H1 (cell line): ENCODE data around the gene RBMS2. TPM values are rescaled to one million over a fixed set of nuclear protein-coding genes. Genes with fewer than 3 reads are reported as not detected.

Source experiments
- CTCF ChIA-PET: fragments of 300-600 bp; sonication (Branson Sonifier 250); formaldehyde crosslinking; loops from one replicate; lab custom pipeline; 2021; ENCODE audit not compliant: partially characterized antibody; lab: Charles Lee
- POLR2A ChIA-PET: fragments of 300-600 bp; sonication (Branson Sonifier 250); formaldehyde crosslinking; loops from one replicate; lab custom pipeline; 2021; ENCODE audit warnings: inconsistent platforms; ENCODE audit not compliant: partially characterized antibody; lab: Charles Lee
- DNase-seq, 2 experiments: peaks; one replicate each; pipeline versions ENCODE4 v3.0.0 to v3.0.0-alpha.2; 2010 to 2022; ENCODE audit warnings: low spot score in 2 of 2, low read depth in 1 of 2, mixed read lengths in 1 of 2
- FAIRE-seq: peaks from 2 replicates; lab custom pipeline; 2011; peaks lifted over from hg19 to GRCh38; lab: Jason Lieb, UNC
- H2AFZ ChIP-seq: 2 replicates; pipeline ENCODE4 v1.8.1; 2012; ENCODE audit warnings: low read length, inconsistent platforms
- H2AK5ac ChIP-seq: 2 replicates; pipeline ENCODE4 v1.6.1; 2013; ENCODE audit warnings: low read depth, low read length
- H2BK120ac ChIP-seq: replicated peaks from 2 replicates; pipeline ENCODE3; 2013; ENCODE audit warnings: low read depth, low read length, inconsistent platforms
- H2BK12ac ChIP-seq: 2 replicates; pipeline ENCODE4 v1.6.1; 2013; ENCODE audit warnings: low read depth, low read length
- H2BK15ac ChIP-seq: 2 replicates; pipeline ENCODE4 v1.6.1; 2013; ENCODE audit warnings: low read length
- H2BK20ac ChIP-seq: 2 replicates; pipeline ENCODE4 v1.6.1; 2013; ENCODE audit warnings: low read length
- H2BK5ac ChIP-seq: 2 replicates; pipeline ENCODE4 v1.6.1; 2013; ENCODE audit warnings: low read depth, low read length
- H3K14ac ChIP-seq: 2 replicates; pipeline ENCODE4 v1.6.1; 2013; ENCODE audit warnings: inconsistent platforms; ENCODE audit not compliant: insufficient read length
- H3K18ac ChIP-seq: 2 replicates; pipeline ENCODE4 v1.6.1; 2013; ENCODE audit warnings: low read length; ENCODE audit errors: extremely low read depth
- H3K23ac ChIP-seq: 2 replicates; pipeline ENCODE4 v1.6.1; 2013; ENCODE audit warnings: inconsistent platforms; ENCODE audit not compliant: insufficient read length
- H3K23me2 ChIP-seq: 2 replicates; pipeline ENCODE4 v1.6.1; 2013; ENCODE audit warnings: low read depth, low read length
- H3K27ac ChIP-seq: 2 replicates; pipeline ENCODE4 v1.6.1; 2011; ENCODE audit warnings: low read depth, low read length, inconsistent platforms
- H3K27me3 ChIP-seq, 4 experiments: replicated peaks in 1 of 4; 1 replicate in 1 of 4; 2 replicates in 3 of 4; pipeline versions ENCODE4 v1.6.1 to v1.8.1; 2011 to 2013; ENCODE audit warnings: low read length in 3 of 4, mild to moderate bottlenecking in 3 of 4, inconsistent platforms in 2 of 4, mixed read lengths in 2 of 4, moderate library complexity in 1 of 4; ENCODE audit not compliant: control insufficient read depth in 3 of 4, insufficient read depth in 3 of 4; ENCODE audit errors: extremely low read depth in 1 of 4
- H3K36me3 ChIP-seq, 4 experiments: 2 replicates each; pipeline versions ENCODE4 v1.6.1 to v1.8.1; 2011 to 2013; ENCODE audit warnings: mild to moderate bottlenecking in 4 of 4, low read length in 3 of 4, moderate library complexity in 2 of 4, control low read depth in 1 of 4, inconsistent platforms in 1 of 4; ENCODE audit not compliant: insufficient read depth in 4 of 4, control insufficient read depth in 2 of 4
- H3K4ac ChIP-seq: replicated peaks from 2 replicates; pipeline ENCODE3; 2013; ENCODE audit warnings: low read length, low read depth, mixed read lengths, inconsistent platforms; ENCODE audit not compliant: insufficient read length
- H3K4me1 ChIP-seq, 4 experiments: replicated peaks in 1 of 4; 1 replicate in 1 of 4; 2 replicates in 3 of 4; pipeline versions ENCODE4 v1.6.1 to v1.8.1; 2011 to 2013; ENCODE audit warnings: low read length in 3 of 4, inconsistent platforms in 2 of 4, mixed read lengths in 1 of 4; ENCODE audit not compliant: insufficient read depth in 4 of 4, control insufficient read depth in 3 of 4
- H3K4me2 ChIP-seq, 2 experiments: 2 replicates each; pipeline versions ENCODE4 v1.6.1 to v1.8.1; 2011 to 2013; ENCODE audit warnings: low read depth in 2 of 2, low read length in 2 of 2, control low read depth in 1 of 2, inconsistent platforms in 1 of 2, mild to moderate bottlenecking in 1 of 2; ENCODE audit not compliant: insufficient read depth in 1 of 2
- H3K4me3 ChIP-seq, 4 experiments: fragments of 200-600, 300-600 bp in 1 of 4; sonication (generic), shearing (Covaris generic), sonication (Bioruptor Twin) in 1 of 4; 2 replicates each; pipeline versions ENCODE4 v1.5.1 to v1.8.1; 2011 to 2016; ENCODE audit warnings: low read length in 4 of 4, low read depth in 3 of 4, control low read depth in 2 of 4, inconsistent platforms in 2 of 4, mild to moderate bottlenecking in 2 of 4, mixed read lengths in 1 of 4, moderate library complexity in 1 of 4; ENCODE audit not compliant: insufficient read depth in 2 of 4; ENCODE audit errors: extremely low read depth in 1 of 4
- H3K56ac ChIP-seq: replicated peaks from 2 replicates; pipeline ENCODE3; 2013; ENCODE audit warnings: low read depth, mild to moderate bottlenecking, mixed read lengths, low read length, inconsistent platforms; ENCODE audit not compliant: insufficient read length
- H3K79me1 ChIP-seq: 2 replicates; pipeline ENCODE4 v1.6.1; 2013; ENCODE audit warnings: low read depth, low read length, control low read depth
- H3K79me2 ChIP-seq, 2 experiments: 2 replicates each; pipeline versions ENCODE4 v1.6.1 to v1.8.1; 2012 to 2013; ENCODE audit warnings: low read length in 2 of 2, mild to moderate bottlenecking in 2 of 2, inconsistent platforms in 1 of 2; ENCODE audit not compliant: insufficient read depth in 2 of 2, control insufficient read depth in 1 of 2
- H3K9ac ChIP-seq, 4 experiments: replicated peaks in 1 of 4; 1 replicate in 1 of 4; 2 replicates in 3 of 4; pipeline versions ENCODE4 v1.6.1 to v1.8.1; 2011 to 2013; ENCODE audit warnings: low read depth in 3 of 4, low read length in 3 of 4, control low read depth in 2 of 4, mild to moderate bottlenecking in 2 of 4, moderate library complexity in 2 of 4, inconsistent platforms in 1 of 4; ENCODE audit errors: extremely low read depth in 1 of 4
- H3K9me3 ChIP-seq, 2 experiments: 2 replicates each; pipeline versions ENCODE4 v1.6.1 to v1.8.1; 2012 to 2013; ENCODE audit warnings: mild to moderate bottlenecking in 2 of 2, moderate library complexity in 2 of 2, control low read depth in 1 of 2, inconsistent platforms in 1 of 2, low read depth in 1 of 2, low read length in 1 of 2, mixed read lengths in 1 of 2; ENCODE audit not compliant: insufficient read depth in 2 of 2
- H4K20me1 ChIP-seq, 2 experiments: replicated peaks in 1 of 2; 2 replicates each; pipeline versions ENCODE3 to v1.8.1; 2011 to 2013; ENCODE audit warnings: inconsistent platforms in 2 of 2, low read length in 2 of 2, mild to moderate bottlenecking in 1 of 2; ENCODE audit not compliant: insufficient read depth in 2 of 2, control insufficient read depth in 1 of 2
- H4K5ac ChIP-seq: 2 replicates; pipeline ENCODE4 v1.6.1; 2013; ENCODE audit warnings: low read length, low read depth, mixed read lengths, inconsistent platforms; ENCODE audit not compliant: insufficient read length
- H4K8ac ChIP-seq: 2 replicates; pipeline ENCODE4 v1.8.0; 2013; ENCODE audit warnings: mild to moderate bottlenecking, moderate library complexity, low read length, inconsistent platforms; ENCODE audit not compliant: insufficient read depth; ENCODE audit errors: extremely low read depth
- H4K91ac ChIP-seq: replicated peaks from 2 replicates; pipeline ENCODE3; 2013; ENCODE audit warnings: low read length, mixed read lengths, inconsistent platforms; ENCODE audit not compliant: insufficient read length
- CTCF ChIP-seq, 3 experiments: IDR thresholded peaks; 1 replicate in 2 of 3; 2 replicates in 1 of 3; pipeline versions ENCODE4 v1.5.1 to v1.6.1; 2011; ENCODE audit warnings: low read length in 3 of 3, mild to moderate bottlenecking in 3 of 3, inconsistent platforms in 2 of 3, low read depth in 1 of 3, moderate library complexity in 1 of 3; ENCODE audit not compliant: insufficient read depth in 1 of 3; ENCODE audit errors: control extremely low read depth in 1 of 3
- KDM5A ChIP-seq: fragments of 200-600 bp; IDR thresholded peaks from 2 replicates; pipeline ENCODE4 v1.7.1; 2012; ENCODE audit warnings: mild to moderate bottlenecking, low read length, inconsistent platforms, mixed read lengths
- POLR2AphosphoS5 ChIP-seq: IDR thresholded peaks from 2 replicates; pipeline ENCODE4 v1.6.1; 2011; ENCODE audit warnings: low read depth, low read length
- RAD21 ChIP-seq, 2 experiments: IDR thresholded peaks in 1 of 2; conservative IDR thresholded peaks in 1 of 2; 2 replicates each; pipeline ENCODE4 v1.6.1; 2011; ENCODE audit warnings: low read depth in 2 of 2, low read length in 2 of 2, improper control_type of control experiment in 1 of 2, inconsistent platforms in 1 of 2, mild to moderate bottlenecking in 1 of 2, moderate library complexity in 1 of 2
- RBBP5 ChIP-seq: IDR thresholded peaks from 2 replicates; pipeline ENCODE4 v1.7.1; 2012; ENCODE audit warnings: low read depth, mild to moderate bottlenecking, inconsistent platforms, low read length, moderate library complexity, borderline replicate concordance
- WGBS, 2 experiments: shearing (Covaris generic) in 1 of 2; methylation state at CpG; one replicate each; pipeline versions ENCODE4 v1.1.6 to v1.1.7; 2013 to 2015; ENCODE audit warnings: low lambda C conversion rate in 2 of 2, mixed read lengths in 2 of 2, inconsistent platforms in 1 of 2, low coverage in 1 of 2, missing lambda C conversion rate in 1 of 2; ENCODE audit not compliant: insufficient replicate concordance in 2 of 2, insufficient coverage in 1 of 2, insufficient read length in 1 of 2; ENCODE audit errors: extremely low coverage in 1 of 2, missing lambda C conversion rate in 1 of 2; 5-methylcytosine and 5-hydroxymethylcytosine counted together
- polyA plus RNA-seq, 7 experiments: library from polyadenylated mRNA; depleted of rRNA in 3 of 7; stranded (reverse) in 5 of 7; unstranded in 2 of 7; fragments of >200 nt in 5 of 7; fragments of 200-250 nt in 2 of 7; gene quantifications; 1 replicate in 5 of 7; 2 replicates in 1 of 7; 4 replicates in 1 of 7; pipeline versions ENCODE4 v1.2.1 to v1.2.3, GENCODE V29; 2011 to 2013; ENCODE audit warnings: missing spikeins in 2 of 7, mixed read lengths in 2 of 7
- total RNA-seq: library from RNA; stranded (reverse); fragmentation: NEBNext Ultra II Directional; extraction: Animal tissue kit (Norgen Biotek cat#: 25700); gene quantifications from 2 replicates; pipeline ENCODE4 v1.2.1, GENCODE V29; 2021

RBMS2 gene
- total and polyA plus RNA-seq, 2 of the 8 experiments (the other 6 are each of a cell fraction or from before 2014, with no cell fraction given), result 9.6 to 31.3 TPM

- Histone ChIP-seq H4K8ac (no peak overlapping the region), H4K5ac (no peak overlapping the region), H3K18ac (no peak overlapping the region), H3K23me2 (no peaks in the 10 kb centered on the region), H3K56ac (no peak overlapping the region), H3K4ac (no peak overlapping the region), H3K9me3 (no peaks in the 10 kb centered on the region), H2AK5ac (no peak overlapping the region), H2BK120ac (no peak overlapping the region), H2BK15ac (no peak overlapping the region), H3K79me2 (no peaks in the 10 kb centered on the region), H3K23ac (no peak overlapping the region), H4K91ac (no peak overlapping the region), H2AFZ (no peak overlapping the region), H2BK5ac (no peak overlapping the region), H2BK20ac (no peak overlapping the region), H3K4me1 (peaks cover 5 to 13% (median 10%) of the 10 kb centered on the region in 4 experiments; a peak in 6 of 7 replicates), H3K27me3 (no peaks in the 10 kb centered on the region), H3K4me2 (no peak overlapping the region), H3K27ac (no peak overlapping the region), H3K14ac (no peak overlapping the region), H3K9ac (no peak overlapping the region), H3K36me3 (peaks cover 0 to 2% (median 0%) of the 10 kb centered on the region in 4 experiments; a peak in 4 of 8 replicates), H3K4me3 (no peak overlapping the region), H4K20me1 (peaks cover 0 to 2% of the 10 kb centered on the region in 2 experiments), H3K79me1 (no peaks in the 10 kb centered on the region), H2BK12ac (0 out of 2 replicates have a peak overlapping the region, but pooled peaks have one; percentile 10)
- ChIA-PET POLR2A (interaction anchor here (0.7 to 2.8 kb wide), 7 partner anchors 9 to 596 kb away, joined by 3 to 10 read pairs (median 3); partner anchors contain the start of gene NACA), CTCF (interaction anchor here (0.6 to 15.9 kb wide), 35 partner anchors 10 to 624 kb away, joined by 3 to 279 read pairs (median 4); partner anchors contain the start of genes PAN2 and RBMS2)
- 81% methylated on average over 3 of the region's 3 CpGs; no CpG with 5 or more reads in 1 of the 2 experiments for WGBS, 2 experiments
- DNase-seq (no peak), FAIRE-seq (peak; percentile 32)
- TF ChIP-seq POLR2AphosphoS5 (no peak), CTCF (IDR thresholded peaks at IDR 0.05; ENCODE audit: control extremely low read depth in 1 of 3, insufficient read depth in 1 of 3, low read depth in 1 of 3, low read length in 3 of 3) (peak; percentile 45 to 78 (median 75)), RBBP5 (no peak), KDM5A (no peak), RAD21 (IDR thresholded peaks at IDR 0.05 in 1 of 2, conservative IDR thresholded peaks at IDR 0.05 in 1 of 2; ENCODE audit: low read depth in 2 of 2, low read length in 2 of 2) (peak; percentile 53 to 68)
These were observed 68.7 kb downstream of the RBMS2 start for GRCh38 chr12:56590237-56590830.
